Parathyroid adenoma (tissue), 2 donors: ENCODE data around the gene CTNND2.

Experiments
- H2AFZ ChIP-seq: fragments of 300-600 bp; sonication (generic); one replicate; pipeline ENCODE4 v1.7.0; 2017; ENCODE audit warnings: antibody characterized with exemption, mild to moderate bottlenecking
- H3K27ac ChIP-seq: fragments of 300-600 bp; sonication (generic); one replicate; pipeline ENCODE4 v1.7.0; 2017
- H3K27me3 ChIP-seq: fragments of 300-600 bp; sonication (generic); one replicate; pipeline ENCODE4 v1.7.0; 2017; ENCODE audit warnings: low read length; ENCODE audit not compliant: control insufficient read depth, insufficient read depth
- H3K36me3 ChIP-seq: fragments of 300-600 bp; sonication (generic); one replicate; pipeline ENCODE4 v1.7.0; 2017; ENCODE audit warnings: low read length; ENCODE audit not compliant: control insufficient read depth, insufficient read depth
- H3K4me1 ChIP-seq: fragments of 300-600 bp; sonication (generic); one replicate; pipeline ENCODE4 v1.7.0; 2017; ENCODE audit warnings: control low read depth
- H3K4me2 ChIP-seq: fragments of 300-600 bp; sonication (generic); one replicate; pipeline ENCODE4 v1.7.0; 2017; ENCODE audit warnings: low read length
- H3K4me3 ChIP-seq: fragments of 300-600 bp; sonication (generic); one replicate; pipeline ENCODE4 v1.7.0; 2017; ENCODE audit warnings: low read depth, low read length
- H3K79me2 ChIP-seq: fragments of 300-600 bp; sonication (generic); one replicate; pipeline ENCODE4 v1.7.0; 2017; ENCODE audit warnings: control low read depth
- H3K9ac ChIP-seq: fragments of 300-600 bp; sonication (generic); one replicate; pipeline ENCODE4 v1.7.0; 2017; ENCODE audit warnings: mild to moderate bottlenecking
- H3K9me3 ChIP-seq: fragments of 300-600 bp; sonication (generic); one replicate; pipeline ENCODE4 v1.7.0; 2017; ENCODE audit warnings: low read length; ENCODE audit not compliant: control insufficient read depth
- TF ChIP-seq, protein P1 (sequence below): fragments of 300-600 bp; sonication (generic); IDR thresholded peaks from one replicate; pipeline ENCODE4 v1.7.0; 2017; ENCODE audit warnings: antibody characterized with exemption, mild to moderate bottlenecking
- donor health status: primary hyperparathyroidism.

Gene CTNND2

DNA sequence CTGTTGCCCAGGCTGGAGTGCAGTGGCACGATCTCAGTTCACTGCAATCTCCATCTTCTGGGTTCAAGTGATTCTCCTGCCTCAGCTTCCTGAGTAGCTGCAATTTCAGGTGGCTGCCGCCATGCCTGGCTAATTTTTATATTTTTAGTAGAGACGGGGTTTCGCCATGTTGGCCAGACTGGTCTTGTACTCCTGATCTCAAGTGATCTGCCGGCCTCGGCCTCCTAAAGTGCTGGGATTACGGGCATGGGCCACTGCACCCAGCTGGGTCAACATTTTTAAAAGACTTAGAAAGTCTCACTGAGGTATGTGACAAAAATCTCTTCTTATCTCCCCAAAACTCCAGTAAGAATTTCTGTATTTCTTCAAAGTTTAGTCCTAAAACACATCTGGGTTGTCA is 211.6 kb downstream of the CTNND2 start:
- H3K36me3 ChIP-seq = no peaks in the 10 kb centered on the region
- no peak overlapping the region for H3K4me3 ChIP-seq
- H3K27me3 ChIP-seq = no peaks in the 10 kb centered on the region
- no peaks in the 10 kb centered on the region for H3K9me3 ChIP-seq
- H3K4me1 ChIP-seq = no peaks in the 10 kb centered on the region
- H2AFZ ChIP-seq = no peak overlapping the region
- no peaks in the 10 kb centered on the region for H3K79me2 ChIP-seq
- no peak overlapping the region for H3K27ac ChIP-seq
- TF ChIP-seq, protein P1, sequence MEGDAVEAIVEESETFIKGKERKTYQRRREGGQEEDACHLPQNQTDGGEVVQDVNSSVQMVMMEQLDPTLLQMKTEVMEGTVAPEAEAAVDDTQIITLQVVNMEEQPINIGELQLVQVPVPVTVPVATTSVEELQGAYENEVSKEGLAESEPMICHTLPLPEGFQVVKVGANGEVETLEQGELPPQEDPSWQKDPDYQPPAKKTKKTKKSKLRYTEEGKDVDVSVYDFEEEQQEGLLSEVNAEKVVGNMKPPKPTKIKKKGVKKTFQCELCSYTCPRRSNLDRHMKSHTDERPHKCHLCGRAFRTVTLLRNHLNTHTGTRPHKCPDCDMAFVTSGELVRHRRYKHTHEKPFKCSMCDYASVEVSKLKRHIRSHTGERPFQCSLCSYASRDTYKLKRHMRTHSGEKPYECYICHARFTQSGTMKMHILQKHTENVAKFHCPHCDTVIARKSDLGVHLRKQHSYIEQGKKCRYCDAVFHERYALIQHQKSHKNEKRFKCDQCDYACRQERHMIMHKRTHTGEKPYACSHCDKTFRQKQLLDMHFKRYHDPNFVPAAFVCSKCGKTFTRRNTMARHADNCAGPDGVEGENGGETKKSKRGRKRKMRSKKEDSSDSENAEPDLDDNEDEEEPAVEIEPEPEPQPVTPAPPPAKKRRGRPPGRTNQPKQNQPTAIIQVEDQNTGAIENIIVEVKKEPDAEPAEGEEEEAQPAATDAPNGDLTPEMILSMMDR = no peak
- H3K9ac ChIP-seq = no peak overlapping the region
- H3K4me2 ChIP-seq = no peak overlapping the region

DNA sequence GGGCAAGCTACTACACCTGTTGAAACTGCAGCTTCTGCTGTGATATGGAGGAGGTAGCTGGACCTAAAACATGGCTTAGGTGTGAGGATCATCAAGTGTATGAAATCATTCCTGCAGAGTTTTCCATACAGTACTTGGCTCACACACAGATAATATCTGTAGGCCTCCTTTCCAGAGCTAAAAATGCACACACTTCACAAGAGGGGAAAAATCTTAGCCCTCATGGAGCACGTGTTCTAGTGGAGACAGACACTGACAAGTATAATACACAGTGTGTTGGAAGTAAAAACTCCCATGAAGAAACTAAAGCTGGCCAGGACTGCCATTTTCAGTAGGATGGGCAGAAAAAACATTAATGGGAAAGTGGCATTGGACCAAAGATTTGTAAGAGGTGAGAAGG is 216.7 kb downstream of the CTNND2 start:
- H3K27ac ChIP-seq = no peak overlapping the region
- H3K9me3 ChIP-seq = no peaks in the 10 kb centered on the region
- H2AFZ ChIP-seq = no peak overlapping the region
- TF ChIP-seq, protein P1 = no peak
- H3K36me3 ChIP-seq = no peaks in the 10 kb centered on the region
- H3K4me1 ChIP-seq = no peaks in the 10 kb centered on the region
- H3K4me3 ChIP-seq = no peak overlapping the region
- H3K79me2 ChIP-seq = no peaks in the 10 kb centered on the region
- no peak overlapping the region for H3K4me2 ChIP-seq
- H3K27me3 ChIP-seq = no peaks in the 10 kb centered on the region
- no peak overlapping the region for H3K9ac ChIP-seq

DNA sequence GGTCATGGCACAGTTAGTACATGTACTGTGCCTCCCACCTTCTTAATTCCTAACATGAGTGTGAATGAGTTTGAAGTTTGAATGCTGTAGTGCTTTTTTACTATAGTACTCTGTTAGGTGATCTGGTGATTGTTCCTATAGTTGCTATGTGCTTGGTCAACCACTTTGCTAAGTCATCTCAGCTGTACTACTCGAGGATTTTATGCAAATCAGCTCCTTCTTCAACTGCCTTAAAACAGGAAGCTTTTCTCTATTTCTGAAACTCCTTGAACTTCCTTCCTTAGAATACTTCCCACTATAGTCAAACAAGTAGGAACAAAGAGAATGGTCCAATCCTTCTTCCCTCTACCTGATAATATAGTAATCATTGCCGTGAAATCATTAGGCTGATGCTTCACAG is 219.6 kb downstream of the CTNND2 start:
- Histone ChIP-seq H3K9me3 (no peaks in the 10 kb centered on the region), H3K4me3 (no peak overlapping the region), H3K9ac (no peak overlapping the region), H3K4me2 (no peak overlapping the region), H3K27ac (no peak overlapping the region), H2AFZ (no peak overlapping the region), H3K36me3 (no peaks in the 10 kb centered on the region), H3K4me1 (no peaks in the 10 kb centered on the region), H3K27me3 (no peaks in the 10 kb centered on the region), H3K79me2 (no peaks in the 10 kb centered on the region)
- TF ChIP-seq, protein P1 = no peak

DNA sequence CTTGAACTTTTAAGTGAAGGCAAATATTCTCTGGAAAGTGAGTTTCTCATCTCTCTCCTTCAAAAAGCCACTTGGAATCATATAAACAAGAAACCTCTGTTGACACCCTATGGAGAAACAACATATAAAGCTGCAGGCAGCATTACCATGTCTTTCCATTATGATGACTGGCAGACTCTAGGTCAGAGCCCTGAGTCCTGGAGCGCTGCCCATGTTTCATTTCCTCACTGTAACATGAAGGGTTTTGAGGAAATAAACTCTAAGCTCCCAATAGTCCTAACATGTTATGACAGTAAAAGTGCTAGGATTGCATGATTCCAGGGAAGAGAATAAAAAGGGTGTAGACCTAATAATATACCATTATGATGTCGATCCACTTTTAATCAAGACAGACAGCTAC is 220.6 kb downstream of the CTNND2 start:
- H3K27ac ChIP-seq = no peak overlapping the region
- TF ChIP-seq, protein P1 = no peak
- no peaks in the 10 kb centered on the region for H3K27me3 ChIP-seq
- no peak overlapping the region for H3K9ac ChIP-seq
- H3K9me3 ChIP-seq = no peaks in the 10 kb centered on the region
- no peak overlapping the region for H3K4me3 ChIP-seq
- no peaks in the 10 kb centered on the region for H3K36me3 ChIP-seq
- H3K79me2 ChIP-seq = no peaks in the 10 kb centered on the region
- H3K4me1 ChIP-seq = no peaks in the 10 kb centered on the region
- no peak overlapping the region for H2AFZ ChIP-seq
- H3K4me2 ChIP-seq = no peak overlapping the region

DNA sequence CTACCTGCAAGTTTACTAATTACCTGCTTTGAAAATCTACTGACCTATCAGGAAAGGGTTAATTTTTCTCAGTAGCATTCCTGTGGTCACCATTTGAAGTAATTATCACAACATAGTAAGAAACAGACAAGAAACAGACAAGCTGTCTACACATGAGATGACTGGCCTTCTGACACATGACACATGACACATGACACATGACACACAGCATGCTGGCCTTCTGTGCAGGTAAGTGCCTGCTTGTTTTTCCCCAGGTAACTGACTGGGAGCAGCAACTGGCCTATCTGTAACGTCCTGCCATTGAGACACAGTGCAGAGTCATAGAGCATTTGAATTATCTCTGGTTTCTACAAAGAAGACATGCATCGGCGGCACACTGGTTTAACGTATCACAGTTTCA is 222.4 kb downstream of the CTNND2 start:
- Histone ChIP-seq H3K27me3 (no peaks in the 10 kb centered on the region), H3K4me2 (no peak overlapping the region), H3K27ac (no peak overlapping the region), H2AFZ (no peak overlapping the region), H3K9me3 (no peaks in the 10 kb centered on the region), H3K4me1 (no peaks in the 10 kb centered on the region), H3K4me3 (no peak overlapping the region), H3K9ac (no peak overlapping the region), H3K79me2 (no peaks in the 10 kb centered on the region), H3K36me3 (no peaks in the 10 kb centered on the region)
- TF ChIP-seq, protein P1 = no peak
